CD4-positive, CD25-positive, alpha-beta regulatory T cell (primary cell): ENCODE measurements around the gene PLCH2. TPM values are rescaled to one million over a fixed set of nuclear protein-coding genes. Genes with fewer than 3 reads are reported as not detected.

Experiments
- ATAC-seq, 2 donors: fragments of 150-1000 bp; cut with Tn5 transposase; one replicate each; pipeline ENCODE4 v1.10.0; 2021; ENCODE audit warnings: low read depth in 2 of 2, moderate number of reproducible peaks in 2 of 2, moderate library complexity in 1 of 2
- DNase-seq, 3 donors: peaks; one replicate each; pipeline versions ENCODE4 v3.0.0 to v3.0.0-alpha.2; 2012 to 2022; ENCODE audit warnings: mixed read lengths in 1 of 3
- H3K27ac ChIP-seq: one replicate; pipeline ENCODE4 v1.7.0; 2013; ENCODE audit warnings: mild to moderate bottlenecking, low read length; ENCODE audit not compliant: insufficient read depth, poor library complexity, severe bottlenecking
- H3K27me3 ChIP-seq: one replicate; pipeline ENCODE4 v1.7.0; 2013; ENCODE audit warnings: low read length; ENCODE audit not compliant: control insufficient read depth, insufficient read depth
- H3K36me3 ChIP-seq: one replicate; pipeline ENCODE4 v1.7.0; 2013; ENCODE audit warnings: mild to moderate bottlenecking, low read length, moderate library complexity; ENCODE audit not compliant: control insufficient read depth, insufficient read depth
- H3K4me1 ChIP-seq: 2 replicates; pipeline ENCODE4 v1.7.0; 2013; ENCODE audit warnings: mild to moderate bottlenecking, low read length; ENCODE audit not compliant: insufficient read depth, control insufficient read depth, poor library complexity, severe bottlenecking
- H3K4me3 ChIP-seq: one replicate; pipeline ENCODE4 v1.7.0; 2013; ENCODE audit warnings: low read depth, mild to moderate bottlenecking, low read length, moderate library complexity
- H3K9me3 ChIP-seq, 2 experiments: 1 replicate in 1 of 2; 2 replicates in 1 of 2; pipeline ENCODE4 v1.7.0; 2013; ENCODE audit warnings: low read length in 2 of 2, mild to moderate bottlenecking in 1 of 2, moderate library complexity in 1 of 2; ENCODE audit not compliant: control insufficient read depth in 2 of 2
- H3K27ac Mint-ChIP-seq, 3 donors: one replicate each; pipeline ENCODE4 v1.8.0; 2020 to 2022; ENCODE audit warnings: mild to moderate bottlenecking in 3 of 3, mixed read lengths in 3 of 3, moderate library complexity in 2 of 3
- H3K27me3 Mint-ChIP-seq: one replicate; pipeline ENCODE4 v1.8.0; 2022; ENCODE audit warnings: mild to moderate bottlenecking, mixed read lengths
- H3K36me3 Mint-ChIP-seq: one replicate; pipeline ENCODE4 v1.8.0; 2020; ENCODE audit warnings: mixed read lengths
- H3K4me1 Mint-ChIP-seq, 4 donors: one replicate each; pipeline ENCODE4 v1.8.0; 2020 to 2022; ENCODE audit warnings: mixed read lengths in 4 of 4, mild to moderate bottlenecking in 1 of 4
- H3K4me3 Mint-ChIP-seq, 4 donors: one replicate each; pipeline ENCODE4 v1.8.0; 2020 to 2022; ENCODE audit warnings: mild to moderate bottlenecking in 4 of 4, mixed read lengths in 4 of 4, moderate library complexity in 3 of 4
- H3K9me3 Mint-ChIP-seq, 7 donors: one replicate each; pipeline ENCODE4 v1.8.0; 2020 to 2022; ENCODE audit warnings: mixed read lengths in 7 of 7, mild to moderate bottlenecking in 3 of 7, moderate library complexity in 2 of 7
- polyA plus RNA-seq, 4 donors: library from polyadenylated mRNA; unstranded; fragments of 300-500 nt; fragmentation: Illumina TruSeq; gene quantifications; one replicate each; pipeline ENCODE4 v1.2.3, GENCODE V29; 2021
- total RNA-seq: library from RNA; stranded (reverse); gene quantifications from one replicate; pipeline ENCODE4 v1.2.3, GENCODE V29; 2022

The PLCH2 gene
- total and polyA plus RNA-seq, 5 donors from 2014 or later: 0.35 to 43.4 (median 1.1) TPM

DNA sequence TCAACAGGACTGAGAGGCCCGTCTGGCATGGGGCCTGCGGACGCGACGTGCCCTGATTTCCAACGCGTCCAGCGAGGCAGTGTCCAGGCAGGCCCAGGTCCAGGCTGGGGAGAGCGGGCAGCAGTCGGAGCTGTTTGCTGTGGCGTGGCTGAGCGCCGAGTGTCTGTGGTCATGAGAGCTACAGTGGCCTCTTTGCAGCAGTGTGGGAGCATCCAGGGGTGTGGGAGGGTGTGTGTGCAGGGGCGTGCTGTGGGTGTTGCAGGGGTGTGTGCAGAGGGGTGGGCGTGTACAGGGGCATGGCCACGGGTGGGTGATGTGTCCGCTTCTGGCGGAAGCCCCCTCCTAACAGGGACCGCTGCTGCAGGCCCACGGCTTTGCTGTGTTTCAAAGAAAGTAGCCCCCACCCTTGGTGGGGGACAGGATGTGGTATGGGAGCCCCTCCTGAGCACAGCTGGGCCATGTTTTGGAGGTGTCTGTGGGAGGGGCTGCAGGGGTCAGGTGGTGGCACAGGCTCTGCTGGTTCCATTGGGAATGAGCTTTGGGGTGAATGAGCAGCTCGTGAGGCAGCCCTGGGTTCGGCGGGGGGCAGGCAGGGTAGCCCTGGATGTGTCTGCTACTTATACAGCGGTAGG is 17.7 kb downstream of the PLCH2 start:
- H3K36me3 Mint-ChIP-seq: peaks cover 5% of the 10 kb centered on the region
- Histone ChIP-seq H3K36me3 (peaks cover 8% of the 10 kb centered on the region), H3K27me3 (no peaks in the 10 kb centered on the region), H3K9me3 (peaks cover 1 to 2% of the 10 kb centered on the region in 2 experiments), H3K4me1 (peaks cover 33% of the 10 kb centered on the region), H3K4me3 (no peak overlapping the region), H3K27ac (peak overlapping the region; percentile 14)
- peaks cover 0 to 37% (median 7%) of the 10 kb centered on the region in 4 donors for H3K4me1 Mint-ChIP-seq
- peaks cover 0 to 6% (median 1%) of the 10 kb centered on the region in 7 donors for H3K9me3 Mint-ChIP-seq
- peak overlapping the region; percentile 88 to 93 (median 93) for H3K27ac Mint-ChIP-seq
- ATAC-seq (peak; percentile 46 to 66), DNase-seq (peak in 2 of 3 donors; percentile 39 to 55)
- H3K27me3 Mint-ChIP-seq: no peaks in the 10 kb centered on the region
- peak overlapping the region in 3 of 4 donors; percentile 48 to 73 (median 64) for H3K4me3 Mint-ChIP-seq

DNA sequence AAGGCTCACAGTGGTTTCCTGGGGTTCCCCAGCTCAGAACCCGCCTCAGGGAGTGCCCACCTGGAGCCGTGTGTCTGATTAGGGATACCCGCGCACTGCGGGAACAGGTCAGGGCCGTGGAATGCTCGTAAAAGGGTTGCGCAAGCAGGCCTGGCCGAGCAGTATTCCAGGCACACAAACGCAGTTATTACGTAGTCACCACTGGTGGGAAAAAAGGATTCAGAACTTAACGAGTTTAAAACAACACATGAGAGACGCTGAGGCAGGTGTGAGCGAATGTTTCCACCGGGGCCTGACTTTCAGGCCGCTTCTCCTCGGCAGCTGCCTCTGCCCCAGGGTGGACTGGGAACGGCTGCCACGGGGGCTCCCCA is 18.2 kb downstream of the PLCH2 start:
- no peak for DNase-seq
- Mint-ChIP-seq H3K4me1 (peaks cover 0 to 40% (median 7%) of the 10 kb centered on the region in 4 donors), H3K27me3 (no peaks in the 10 kb centered on the region), H3K4me3 (peak overlapping the region in 2 of 4 donors; percentile 48 to 64), H3K27ac (peak overlapping the region; percentile 88 to 93 (median 93)), H3K9me3 (peaks cover 0 to 3% (median 0%) of the 10 kb centered on the region in 7 donors), H3K36me3 (peaks cover under 1% of the 10 kb centered on the region)
- peaks cover 4% of the 10 kb centered on the region for H3K36me3 ChIP-seq
- peaks cover 38% of the 10 kb centered on the region for H3K4me1 ChIP-seq
- no peaks in the 10 kb centered on the region for H3K9me3 ChIP-seq
- ATAC-seq: no peak
- no peaks in the 10 kb centered on the region for H3K27me3 ChIP-seq
- peak overlapping the region; percentile 14 for H3K27ac ChIP-seq
- no peak overlapping the region for H3K4me3 ChIP-seq

DNA sequence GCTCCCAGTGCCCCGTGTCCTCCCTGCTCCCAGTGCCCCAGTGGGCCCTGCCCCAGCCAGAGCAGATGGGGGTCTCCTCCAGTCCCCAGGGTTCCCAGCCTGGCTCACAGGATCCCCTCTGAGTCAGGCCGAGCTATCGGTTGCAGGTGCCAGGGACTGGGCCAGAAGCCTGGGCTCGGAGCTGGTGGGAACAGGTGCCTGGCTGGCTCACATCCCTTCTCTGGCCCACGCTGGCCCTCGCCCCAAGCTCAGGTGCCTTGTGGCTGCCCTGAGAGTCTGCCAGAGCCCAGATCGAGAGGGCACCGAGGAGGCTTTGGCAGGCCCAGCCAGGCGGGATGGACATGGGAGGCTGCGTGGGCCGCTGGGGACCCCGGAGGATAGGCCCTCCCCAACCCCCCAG is 18.9 kb downstream of the PLCH2 start:
- Histone ChIP-seq H3K27me3 (no peaks in the 10 kb centered on the region), H3K27ac (no peak overlapping the region), H3K36me3 (no peaks in the 10 kb centered on the region), H3K4me3 (no peak overlapping the region), H3K4me1 (peaks cover 46% of the 10 kb centered on the region), H3K9me3 (no peaks in the 10 kb centered on the region)
- H3K27ac Mint-ChIP-seq: no peak overlapping the region
- no peaks in the 10 kb centered on the region for H3K36me3 Mint-ChIP-seq
- no peaks in the 10 kb centered on the region for H3K27me3 Mint-ChIP-seq
- no peak for ATAC-seq
- H3K4me1 Mint-ChIP-seq: peaks cover 0 to 48% (median 9%) of the 10 kb centered on the region in 4 donors
- H3K4me3 Mint-ChIP-seq: no peak overlapping the region
- DNase-seq: no peak
- peaks cover 0 to 3% (median 0%) of the 10 kb centered on the region in 7 donors for H3K9me3 Mint-ChIP-seq

DNA sequence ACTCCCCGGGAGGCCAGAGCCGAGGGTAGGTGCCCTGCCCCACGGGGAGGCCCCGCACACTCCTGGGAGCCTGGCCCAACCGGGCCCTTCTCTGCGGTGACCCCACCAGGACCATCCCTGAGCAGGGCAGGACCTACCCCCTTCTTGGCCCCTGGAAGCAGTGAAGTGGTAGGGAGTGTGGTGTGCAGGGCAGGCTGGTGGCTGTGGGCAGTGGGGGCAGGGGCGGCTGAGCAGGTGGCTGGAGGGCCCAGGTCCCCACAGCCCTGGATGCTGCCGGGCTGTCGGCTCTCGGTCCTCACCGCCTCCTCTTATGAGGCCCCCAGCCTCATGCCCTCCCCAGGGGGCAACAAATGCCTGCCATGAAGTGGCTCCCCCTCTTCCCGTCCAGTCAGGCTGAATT is 19.5 kb downstream of the PLCH2 start:
- Mint-ChIP-seq H3K9me3 (peaks cover 0 to 3% (median 0%) of the 10 kb centered on the region in 7 donors), H3K4me1 (peaks cover 0 to 53% (median 13%) of the 10 kb centered on the region in 4 donors), H3K36me3 (no peaks in the 10 kb centered on the region), H3K4me3 (peak overlapping the region in 1 of 4 donors; percentile 60), H3K27me3 (no peaks in the 10 kb centered on the region), H3K27ac (no peak overlapping the region)
- Histone ChIP-seq H3K27ac (no peak overlapping the region), H3K4me3 (no peak overlapping the region), H3K27me3 (no peaks in the 10 kb centered on the region), H3K9me3 (no peaks in the 10 kb centered on the region), H3K4me1 (peaks cover 50% of the 10 kb centered on the region), H3K36me3 (no peaks in the 10 kb centered on the region)
- no peak for ATAC-seq
- no peak for DNase-seq

DNA sequence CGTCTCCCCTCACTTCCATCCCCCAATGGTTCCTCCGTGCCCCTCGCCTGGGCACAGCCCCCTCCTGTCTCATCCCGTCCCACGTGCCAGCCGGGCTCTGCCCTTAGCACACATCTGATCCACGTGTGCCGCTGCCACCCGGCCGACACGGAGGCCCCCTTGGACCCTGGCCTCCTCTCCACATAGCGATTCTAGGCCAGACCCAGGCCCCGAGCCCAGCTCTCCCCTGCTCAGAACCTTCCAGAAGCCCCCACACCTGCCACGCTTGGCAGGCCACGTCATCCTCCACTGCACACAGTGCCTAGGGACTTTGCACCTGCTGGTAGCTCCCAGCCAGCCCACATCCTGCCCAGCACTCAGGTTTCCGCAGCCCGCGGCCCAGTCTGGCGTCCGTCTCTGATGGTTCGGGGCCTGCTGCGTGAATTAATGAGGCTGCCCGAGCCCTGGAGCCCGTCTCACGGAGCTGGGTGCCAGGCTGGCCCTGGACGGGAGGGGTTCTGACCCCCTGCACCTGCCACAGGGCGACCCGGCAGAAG is 20.1 kb downstream of the PLCH2 start:
- Histone ChIP-seq H3K27me3 (no peaks in the 10 kb centered on the region), H3K36me3 (no peaks in the 10 kb centered on the region), H3K4me1 (peaks cover 55% of the 10 kb centered on the region), H3K4me3 (no peak overlapping the region), H3K27ac (peak overlapping the region; percentile 5), H3K9me3 (no peaks in the 10 kb centered on the region)
- peaks cover 0 to 1% (median 0%) of the 10 kb centered on the region in 7 donors for H3K9me3 Mint-ChIP-seq
- no peaks in the 10 kb centered on the region for H3K27me3 Mint-ChIP-seq
- DNase-seq (peak in 2 of 3 donors; percentile 24 to 71), ATAC-seq (peak; percentile 52 to 53)
- no peaks in the 10 kb centered on the region for H3K36me3 Mint-ChIP-seq
- peaks cover 0 to 56% (median 13%) of the 10 kb centered on the region in 4 donors for H3K4me1 Mint-ChIP-seq
- H3K27ac Mint-ChIP-seq: peak overlapping the region in 1 of 3 donors; percentile 38
- peak overlapping the region in 1 of 4 donors; percentile 60 for H3K4me3 Mint-ChIP-seq

DNA sequence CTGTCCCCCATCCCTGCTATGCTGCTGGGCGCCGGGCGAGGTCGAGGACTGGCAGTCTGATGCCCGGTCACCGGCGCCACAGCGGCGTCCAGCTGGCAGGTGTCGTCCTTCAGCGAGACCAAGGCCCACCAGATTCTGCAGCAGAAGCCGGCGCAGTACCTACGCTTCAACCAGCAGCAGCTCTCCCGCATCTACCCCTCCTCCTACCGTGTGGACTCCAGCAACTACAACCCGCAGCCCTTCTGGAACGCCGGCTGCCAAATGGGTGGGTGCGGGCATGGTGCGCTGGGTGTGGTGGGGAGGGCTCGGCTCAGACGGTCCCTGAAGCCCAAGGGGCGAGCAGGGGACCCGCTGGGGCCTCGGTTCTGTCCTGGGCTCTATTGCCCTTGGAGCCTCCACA is 20.7 kb downstream of the PLCH2 start:
- Mint-ChIP-seq H3K36me3 (no peaks in the 10 kb centered on the region), H3K4me3 (no peak overlapping the region), H3K9me3 (peaks cover 0 to 1% (median 0%) of the 10 kb centered on the region in 7 donors), H3K4me1 (peaks cover 0 to 52% (median 13%) of the 10 kb centered on the region in 4 donors), H3K27me3 (no peaks in the 10 kb centered on the region), H3K27ac (peak overlapping the region in 1 of 3 donors; percentile 71)
- no peak for DNase-seq
- no peak overlapping the region for H3K4me3 ChIP-seq
- H3K36me3 ChIP-seq: no peaks in the 10 kb centered on the region
- H3K27me3 ChIP-seq: no peaks in the 10 kb centered on the region
- no peak for ATAC-seq
- H3K27ac ChIP-seq: peak overlapping the region; percentile 5
- H3K4me1 ChIP-seq: peaks cover 59% of the 10 kb centered on the region
- no peaks in the 10 kb centered on the region for H3K9me3 ChIP-seq

DNA sequence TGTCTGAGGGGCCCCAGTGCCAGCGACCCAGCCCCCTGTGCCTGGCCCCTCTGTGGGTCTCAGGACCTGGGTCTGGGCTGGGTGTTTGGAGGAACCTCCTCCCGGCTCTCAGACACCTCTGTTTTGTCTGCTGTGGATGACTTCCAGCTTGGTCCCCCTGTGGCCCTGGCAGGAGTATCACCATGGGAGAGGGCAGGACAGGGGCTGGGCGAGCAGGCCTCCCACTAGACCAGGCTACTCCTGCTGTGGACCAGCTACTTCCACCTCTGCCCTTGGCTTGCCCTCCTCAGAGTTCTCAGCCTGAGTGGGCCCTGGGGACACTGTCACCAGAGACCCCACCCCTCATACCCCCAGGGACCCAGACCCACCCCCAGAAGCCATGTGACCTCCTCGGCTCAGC is 21.8 kb downstream of the PLCH2 start:
- no peak overlapping the region for H3K4me3 Mint-ChIP-seq
- no peaks in the 10 kb centered on the region for H3K36me3 Mint-ChIP-seq
- ATAC-seq (no peak), DNase-seq (no peak)
- peak overlapping the region in 1 of 3 donors; percentile 80 for H3K27ac Mint-ChIP-seq
- H3K36me3 ChIP-seq: no peaks in the 10 kb centered on the region
- no peak overlapping the region for H3K4me3 ChIP-seq
- no peaks in the 10 kb centered on the region for H3K27me3 Mint-ChIP-seq
- H3K4me1 ChIP-seq: peaks cover 58% of the 10 kb centered on the region
- H3K4me1 Mint-ChIP-seq: peaks cover 0 to 53% (median 13%) of the 10 kb centered on the region in 4 donors
- no peaks in the 10 kb centered on the region for H3K27me3 ChIP-seq
- no peaks in the 10 kb centered on the region for H3K9me3 ChIP-seq
- H3K27ac ChIP-seq: no peak overlapping the region
- H3K9me3 Mint-ChIP-seq: peaks cover 0 to 1% (median 0%) of the 10 kb centered on the region in 7 donors
